Measurements from ENCODE around the gene KRTAP10-4.

DNA sequence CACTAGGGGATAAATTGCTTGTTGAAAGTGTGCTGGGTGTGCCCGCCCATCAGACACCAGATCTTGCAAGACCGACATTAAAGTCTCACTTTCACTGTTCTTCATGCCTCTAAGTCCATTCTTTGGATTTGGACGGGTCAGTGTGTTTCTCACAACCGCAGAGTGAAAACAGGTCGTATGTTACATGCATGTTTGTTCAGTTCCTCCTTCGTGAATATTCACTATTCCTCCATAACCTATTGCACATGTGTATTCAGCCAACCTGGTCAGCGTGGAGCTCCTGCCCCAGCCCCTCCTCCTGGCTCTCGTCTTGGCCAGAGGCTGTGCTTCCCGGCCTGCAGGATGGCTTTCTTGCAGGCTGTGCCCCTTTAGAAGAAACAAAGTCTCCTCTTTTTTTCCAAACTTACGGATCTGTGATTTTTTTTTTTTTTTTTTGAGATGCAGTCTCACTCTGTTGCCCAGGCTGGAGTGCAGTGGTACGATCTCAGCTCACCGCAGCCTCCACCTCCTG is 20.9 kb downstream of the KRTAP10-4 start:
- TF ChIP-seq, protein P1, sequence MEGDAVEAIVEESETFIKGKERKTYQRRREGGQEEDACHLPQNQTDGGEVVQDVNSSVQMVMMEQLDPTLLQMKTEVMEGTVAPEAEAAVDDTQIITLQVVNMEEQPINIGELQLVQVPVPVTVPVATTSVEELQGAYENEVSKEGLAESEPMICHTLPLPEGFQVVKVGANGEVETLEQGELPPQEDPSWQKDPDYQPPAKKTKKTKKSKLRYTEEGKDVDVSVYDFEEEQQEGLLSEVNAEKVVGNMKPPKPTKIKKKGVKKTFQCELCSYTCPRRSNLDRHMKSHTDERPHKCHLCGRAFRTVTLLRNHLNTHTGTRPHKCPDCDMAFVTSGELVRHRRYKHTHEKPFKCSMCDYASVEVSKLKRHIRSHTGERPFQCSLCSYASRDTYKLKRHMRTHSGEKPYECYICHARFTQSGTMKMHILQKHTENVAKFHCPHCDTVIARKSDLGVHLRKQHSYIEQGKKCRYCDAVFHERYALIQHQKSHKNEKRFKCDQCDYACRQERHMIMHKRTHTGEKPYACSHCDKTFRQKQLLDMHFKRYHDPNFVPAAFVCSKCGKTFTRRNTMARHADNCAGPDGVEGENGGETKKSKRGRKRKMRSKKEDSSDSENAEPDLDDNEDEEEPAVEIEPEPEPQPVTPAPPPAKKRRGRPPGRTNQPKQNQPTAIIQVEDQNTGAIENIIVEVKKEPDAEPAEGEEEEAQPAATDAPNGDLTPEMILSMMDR (IDR thresholded peaks at IDR 0.05), result no peak
- no peak for TF ChIP-seq POLR2A (IDR thresholded peaks at IDR 0.05)
